Smooth muscle cell (in vitro differentiated cells): ENCODE results near the gene ERG28. TPM values are rescaled to one million over a fixed set of nuclear protein-coding genes. Genes with fewer than 3 reads are reported as not detected.
"Not testable (repeated sequence)": the region's sequence is repeated elsewhere in the genome, so short reads cannot be mapped to it uniquely, and the experiment has no call there.

Experiments
- DNase-seq: peaks from one replicate; lab custom pipeline; 2025; ENCODE audit not compliant: unreplicated experiment; lab: John Stamatoyannopoulos, UW
- H2AFZ ChIP-seq: fragments of 200-600 bp; sonication (generic); 2 replicates; pipeline ENCODE4 v1.6.0; 2016; ENCODE audit warnings: antibody characterized with exemption, low read depth, mild to moderate bottlenecking
- H3F3A ChIP-seq: fragments of 200-600 bp; sonication (generic); 2 replicates; pipeline ENCODE4 v1.6.0; 2017; ENCODE audit warnings: antibody characterized with exemption, low read depth
- H3K27ac ChIP-seq: fragments of 200-600 bp; sonication (generic); 2 replicates; pipeline ENCODE4 v1.5.1; 2016; ENCODE audit warnings: low read depth, mild to moderate bottlenecking
- H3K27me3 ChIP-seq: fragments of 200-600 bp; sonication (generic); 2 replicates; pipeline ENCODE4 v1.6.1; 2016; ENCODE audit warnings: low read depth, mild to moderate bottlenecking
- H3K36me3 ChIP-seq: fragments of 200-600 bp; sonication (generic); 2 replicates; pipeline ENCODE4 v1.5.1; 2016; ENCODE audit warnings: low read depth
- H3K4me1 ChIP-seq: fragments of 200-600 bp; sonication (generic); 2 replicates; pipeline ENCODE4 v1.5.1; 2016; ENCODE audit warnings: low read depth
- H3K4me2 ChIP-seq: fragments of 200-600 bp; sonication (generic); 2 replicates; pipeline ENCODE4 v1.6.0; 2016; ENCODE audit warnings: mild to moderate bottlenecking
- H3K4me3 ChIP-seq: fragments of 200-600 bp; sonication (generic); 2 replicates; pipeline ENCODE4 v1.5.1; 2016; ENCODE audit warnings: mild to moderate bottlenecking
- H3K79me2 ChIP-seq: fragments of 200-600 bp; sonication (generic); 2 replicates; pipeline ENCODE4 v1.6.0; 2016; ENCODE audit warnings: low read depth, mild to moderate bottlenecking
- H3K9ac ChIP-seq: fragments of 200-600 bp; sonication (generic); 2 replicates; pipeline ENCODE4 v1.6.0; 2016; ENCODE audit warnings: low read depth
- H3K9me3 ChIP-seq: fragments of 200-600 bp; sonication (generic); replicated peaks from 2 replicates; pipeline ENCODE4 v1.5.1; 2016; ENCODE audit warnings: low read depth
- H4K20me1 ChIP-seq: fragments of 200-600 bp; sonication (generic); 2 replicates; pipeline ENCODE4 v1.6.0; 2016; ENCODE audit warnings: low read depth
- CTCF ChIP-seq: fragments of 200-600 bp; sonication (generic); IDR thresholded peaks from 2 replicates; pipeline ENCODE4 v1.5.1; 2017; ENCODE audit warnings: borderline replicate concordance, mild to moderate bottlenecking, antibody characterized with exemption; ENCODE audit not compliant: insufficient read depth, poor library complexity, severe bottlenecking
- WGBS: methylation state at CpG from one replicate; pipeline ENCODE4 v1.1.7; 2016; ENCODE audit warnings: low lambda C conversion rate; 5-methylcytosine and 5-hydroxymethylcytosine counted together
- polyA plus RNA-seq: library from polyadenylated mRNA; unstranded; fragments of >200 nt; fragmentation: Nextera tagmentation; extraction: Ambion mirVana; gene quantifications from 2 replicates; pipeline ENCODE4 v1.2.1, GENCODE V29; 2016
- total RNA-seq: library from RNA; depleted of rRNA; stranded (reverse); fragments of >200 nt; gene quantifications from 2 replicates; pipeline ENCODE4 v1.2.3, GENCODE V29; 2014

ERG28 gene
- total and polyA plus RNA-seq, 2 experiments from 2014 or later = 35.0 to 44.9 TPM

- Histone ChIP-seq H3K9ac (no peak overlapping the region), H3K4me1 (peaks cover 7% of the 10 kb centered on the region), H3K27ac (no peak overlapping the region), H4K20me1 (no peaks in the 10 kb centered on the region), H3K36me3 (peaks cover 6% of the 10 kb centered on the region), H3K4me3 (no peak overlapping the region), H3K27me3 (no peaks in the 10 kb centered on the region), H3F3A (no peaks in the 10 kb centered on the region), H3K79me2 (no peaks in the 10 kb centered on the region), H3K4me2 (no peak overlapping the region), H2AFZ (no peak overlapping the region), H3K9me3 (no peaks in the 10 kb centered on the region)
- no peak for DNase-seq
- 94% methylated on average over 3 of the region's 3 CpGs for WGBS
- TF ChIP-seq CTCF = no peak
Measured at GRCh38 chr14:75699331-75699730, 38.7 kb upstream of the ERG28 start.

- H3K27me3 ChIP-seq = no peaks in the 10 kb centered on the region
- 79% methylated on average over 2 of the region's 2 CpGs for WGBS
- no peak for TF ChIP-seq CTCF
Measured at GRCh38 chr14:75697918-75698317, 37.2 kb upstream of the ERG28 start.

GRCh38 chr14:75697386-75697785 lies 36.7 kb upstream of the ERG28 start:
- Histone ChIP-seq H3K9ac (no peak overlapping the region), H2AFZ (no peak overlapping the region), H3K79me2 (no peaks in the 10 kb centered on the region), H3K4me3 (no peak overlapping the region), H3K36me3 (peaks cover 10% of the 10 kb centered on the region), H3K9me3 (no peaks in the 10 kb centered on the region), H3K27ac (no peak overlapping the region), H3K4me2 (no peak overlapping the region), H3K27me3 (no peaks in the 10 kb centered on the region), H4K20me1 (no peaks in the 10 kb centered on the region), H3K4me1 (peaks cover 2% of the 10 kb centered on the region), H3F3A (no peaks in the 10 kb centered on the region)
- DNase-seq = no peak
- WGBS = 78% methylated on average over 1 of the region's 1 CpG
- no peak for TF ChIP-seq CTCF

More at GRCh38 chr14:75697918-75698317, 37.2 kb upstream of the ERG28 start:
- Histone ChIP-seq H3K36me3 (peaks cover 10% of the 10 kb centered on the region), H3K79me2 (no peaks in the 10 kb centered on the region), H3K4me1 (peaks cover 7% of the 10 kb centered on the region), H3K4me2 (no peak overlapping the region), H3K9ac (no peak overlapping the region), H3K9me3 (no peaks in the 10 kb centered on the region), H4K20me1 (no peaks in the 10 kb centered on the region), H3K27ac (no peak overlapping the region), H3F3A (no peaks in the 10 kb centered on the region), H2AFZ (no peak overlapping the region), H3K4me3 (no peak overlapping the region)
- no peak for DNase-seq

GRCh38 chr14:75695025-75695424 lies 34.3 kb upstream of the ERG28 start:
- H3K27me3 ChIP-seq, H3K4me1 ChIP-seq, H3K9ac ChIP-seq, H3K79me2 ChIP-seq, H2AFZ ChIP-seq, H3K4me3 ChIP-seq, H3K9me3 ChIP-seq, H4K20me1 ChIP-seq, DNase-seq, H3F3A ChIP-seq, H3K4me2 ChIP-seq, H3K27ac ChIP-seq: not testable (repeated sequence)
- 91% methylated on average over 6 of the region's 6 CpGs for WGBS
- peaks cover 10% of the 10 kb centered on the region for H3K36me3 ChIP-seq
